GM12892 (cell line): Measurements from ENCODE around the gene CLDN5.
"Not testable (repeated sequence)": the region's sequence is repeated elsewhere in the genome, so short reads cannot be mapped to it uniquely, and the experiment has no call there.

Experiments
- DNase-seq: peaks from one replicate; pipeline ENCODE4 v3.0.0; 2011; ENCODE audit not compliant: insufficient read length
- FAIRE-seq: peaks from 2 replicates; lab custom pipeline; 2011; peaks lifted over from hg19 to GRCh38; lab: Jason Lieb, UNC
- POLR2A ChIP-seq: IDR thresholded peaks from 2 replicates; pipeline ENCODE4 v1.6.1; 2011; ENCODE audit warnings: low read depth, low read length, control low read depth
- POLR2AphosphoS5 ChIP-seq: IDR thresholded peaks from 2 replicates; pipeline ENCODE4 v1.6.1; 2011; ENCODE audit warnings: low read depth, low read length, control low read depth
- TAF1 ChIP-seq: IDR thresholded peaks from 2 replicates; pipeline ENCODE4 v1.6.1; 2011; ENCODE audit warnings: low read depth, mild to moderate bottlenecking, control low read depth, low read length, borderline replicate concordance

CLDN5 gene

DNA sequence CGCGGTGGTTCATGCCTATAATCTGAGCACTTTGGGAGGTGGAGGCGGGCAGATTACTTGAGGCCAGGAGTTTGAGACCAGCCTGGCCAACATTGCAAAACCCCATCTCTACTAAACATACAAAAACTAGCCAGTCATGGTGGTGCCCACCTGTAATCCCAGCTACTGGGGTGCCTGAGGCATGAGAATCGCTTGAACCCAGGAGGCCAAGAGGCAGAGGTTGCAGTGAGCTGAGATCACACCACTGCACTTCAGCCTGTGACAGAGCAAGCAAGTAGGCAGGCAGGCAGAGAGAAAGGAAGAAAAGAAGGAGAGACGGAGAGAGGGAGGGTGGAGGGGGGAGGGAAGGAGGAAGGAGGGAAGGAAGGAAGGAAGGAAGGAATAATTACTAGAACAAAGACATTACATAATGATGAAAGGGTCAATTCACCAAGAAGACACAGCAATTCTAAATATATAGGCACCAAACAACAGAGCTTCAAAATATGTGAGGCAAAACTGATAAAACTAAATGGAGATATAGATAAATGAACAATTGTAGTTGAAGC lies 13.8 kb upstream of the CLDN5 start:
- TF ChIP-seq POLR2AphosphoS5 = no peak
- TF ChIP-seq TAF1 = no peak
- TF ChIP-seq POLR2A = no peak
- DNase-seq (no peak), FAIRE-seq (no peak)

DNA sequence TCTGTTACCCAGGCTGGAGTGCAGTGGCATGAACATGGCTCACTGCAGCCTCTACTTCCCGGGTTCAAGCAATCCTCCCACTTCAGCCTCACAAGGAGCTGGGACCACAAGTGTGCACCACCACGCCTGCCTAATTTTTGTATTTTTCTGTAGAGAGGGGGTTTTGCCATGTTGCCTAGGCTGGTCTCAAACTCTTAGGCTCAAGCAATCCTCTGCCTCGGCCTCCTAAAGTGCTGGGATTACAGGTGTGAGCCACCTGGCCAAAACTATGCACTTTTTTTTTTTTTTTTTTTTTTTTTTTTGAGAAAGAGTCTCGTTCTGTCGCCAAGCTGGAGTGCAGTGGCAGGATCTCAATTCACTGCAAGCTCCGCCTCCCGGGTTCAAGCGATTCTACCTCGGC lies 12.4 kb upstream of the CLDN5 start:
- FAIRE-seq (no peak), DNase-seq (no peak)
- TF ChIP-seq TAF1 = no peak
- no peak for TF ChIP-seq POLR2A
- no peak for TF ChIP-seq POLR2AphosphoS5

DNA sequence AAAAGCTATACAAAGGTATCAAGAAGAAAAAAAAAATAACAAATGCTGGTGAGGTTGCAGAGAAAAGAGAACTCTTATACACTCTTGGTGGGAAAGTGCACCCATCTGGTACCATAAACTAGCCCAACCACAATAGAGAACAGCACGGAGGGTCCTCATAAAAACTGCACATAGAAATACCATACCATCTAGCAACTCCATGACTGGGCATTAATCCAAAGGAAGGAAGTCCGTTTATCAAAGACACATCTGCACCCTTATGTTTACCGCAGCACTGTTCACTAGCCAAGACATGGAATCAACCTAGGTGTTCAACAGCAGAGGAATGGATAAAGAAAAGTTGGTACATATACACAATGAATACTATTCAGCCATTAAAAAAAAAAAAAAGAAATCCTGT lies 10.8 kb upstream of the CLDN5 start:
- FAIRE-seq = no peak
- TF ChIP-seq POLR2A = no peak
- no peak for TF ChIP-seq TAF1
- no peak for TF ChIP-seq POLR2AphosphoS5
- no peak for DNase-seq

DNA sequence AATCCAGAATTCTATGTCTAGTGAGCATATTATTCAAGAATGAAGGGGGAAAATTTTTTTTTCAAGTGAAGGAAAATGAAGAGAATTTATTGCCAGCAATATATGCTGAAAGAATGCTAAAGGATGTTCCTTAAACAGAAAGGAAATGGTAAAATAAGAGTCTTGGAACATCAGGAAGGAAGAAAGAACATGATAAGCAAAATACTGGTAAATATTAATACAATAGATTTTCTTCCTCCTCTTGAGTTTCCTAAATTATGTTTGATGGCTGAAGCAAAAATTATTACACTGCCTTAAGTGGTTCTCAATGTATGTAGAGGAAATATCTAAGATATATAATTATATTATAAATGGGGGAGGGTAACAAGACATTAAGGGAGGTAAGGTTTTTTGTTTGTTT lies 9.6 kb upstream of the CLDN5 start:
- FAIRE-seq = no peak
- no peak for TF ChIP-seq TAF1
- TF ChIP-seq POLR2A = no peak
- TF ChIP-seq POLR2AphosphoS5 = no peak
- no peak for DNase-seq

DNA sequence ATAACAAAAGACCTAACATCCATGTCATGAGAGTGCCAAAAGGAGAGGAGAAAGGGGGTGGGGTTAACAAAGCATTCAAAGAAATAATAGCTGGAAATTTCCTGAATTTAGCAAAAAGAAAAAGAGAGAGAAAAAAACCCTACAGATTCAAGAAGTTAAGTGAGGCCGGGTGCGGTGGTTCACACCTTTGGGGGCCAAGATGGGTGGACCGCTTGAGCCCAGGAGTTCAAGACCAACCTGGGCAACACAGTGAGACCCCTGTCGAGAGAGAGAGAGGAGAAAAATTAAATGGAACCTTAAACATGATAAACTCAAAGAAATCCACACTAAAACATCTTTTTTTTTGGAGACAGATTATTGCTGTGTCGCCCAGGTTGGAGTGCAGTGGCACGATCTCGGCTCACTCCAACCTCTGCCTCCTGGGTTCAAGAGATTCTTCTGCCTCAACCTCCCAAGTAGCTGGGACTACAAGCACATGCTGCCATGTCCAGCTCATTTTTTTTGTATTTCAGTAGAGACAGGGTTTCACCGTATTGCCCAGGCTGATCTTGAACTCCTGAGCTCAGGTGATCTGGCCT lies 8.9 kb upstream of the CLDN5 start:
- no peak for DNase-seq
- no peak for TF ChIP-seq POLR2A
- TF ChIP-seq POLR2AphosphoS5 = no peak
- no peak for TF ChIP-seq TAF1
- FAIRE-seq = no peak

DNA sequence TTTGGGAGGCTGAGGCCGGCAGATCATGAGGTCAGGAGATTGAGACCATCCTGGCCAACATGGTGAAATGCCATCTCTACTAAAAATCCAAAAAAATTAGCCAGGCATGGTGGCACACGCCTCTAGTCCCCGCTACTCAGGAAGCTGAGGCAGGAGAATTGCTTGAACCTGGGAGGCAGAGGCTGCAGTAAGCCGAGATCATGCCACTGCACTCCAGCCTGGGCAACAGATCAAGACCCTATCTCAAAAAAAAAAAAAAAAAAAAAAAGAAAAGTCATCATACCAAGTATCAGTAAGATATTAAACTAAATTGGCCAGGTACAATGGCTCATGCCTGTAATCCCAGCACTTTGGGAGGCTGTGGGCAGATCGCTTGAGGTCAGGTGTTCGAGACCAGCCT lies 7.1 kb upstream of the CLDN5 start:
- FAIRE-seq, DNase-seq: not testable (repeated sequence)

DNA sequence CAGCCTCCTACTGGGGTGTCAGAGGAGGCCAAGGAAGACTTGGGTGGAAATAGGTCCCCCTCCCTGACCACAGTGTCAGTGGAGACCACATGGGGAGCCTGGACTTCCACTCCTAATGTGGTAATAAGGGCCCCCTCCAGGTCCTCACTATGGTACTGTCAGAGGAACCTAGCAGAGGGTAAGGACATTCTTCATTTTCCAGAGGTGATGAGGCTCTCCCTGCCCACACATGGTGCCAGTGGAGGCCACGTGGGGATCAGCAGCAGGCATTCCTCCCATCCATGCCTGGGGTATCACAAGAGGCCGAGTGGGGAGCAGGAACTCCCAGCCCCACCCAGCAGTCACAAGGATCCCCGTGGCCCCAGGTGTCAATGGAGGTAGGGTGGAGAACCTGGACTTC lies 6.5 kb upstream of the CLDN5 start:
- DNase-seq (no peak), FAIRE-seq (no peak)
- TF ChIP-seq TAF1 (no peak), POLR2A (no peak), POLR2AphosphoS5 (no peak)

DNA sequence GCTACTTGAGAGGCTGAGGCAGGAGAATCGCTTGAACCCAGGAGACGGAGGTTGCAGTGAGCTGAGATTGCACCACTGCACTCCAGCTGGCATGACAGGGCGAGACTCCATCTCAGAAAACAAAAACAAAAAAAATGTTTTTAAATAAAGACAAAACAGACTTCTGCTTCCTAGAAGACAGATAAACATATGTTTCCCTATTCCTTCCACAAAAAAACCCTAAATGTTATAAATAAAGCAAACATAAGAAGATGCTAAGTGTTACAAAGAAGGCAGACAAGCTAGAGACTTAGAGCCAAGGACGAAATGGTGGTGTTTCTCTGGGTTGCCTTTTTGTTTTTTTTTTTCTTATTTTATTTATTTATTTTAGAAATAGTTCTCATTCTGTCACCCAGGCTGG lies 5.6 kb upstream of the CLDN5 start:
- DNase-seq (no peak), FAIRE-seq (no peak)
- TF ChIP-seq TAF1 (no peak), POLR2A (no peak), POLR2AphosphoS5 (no peak)

DNA sequence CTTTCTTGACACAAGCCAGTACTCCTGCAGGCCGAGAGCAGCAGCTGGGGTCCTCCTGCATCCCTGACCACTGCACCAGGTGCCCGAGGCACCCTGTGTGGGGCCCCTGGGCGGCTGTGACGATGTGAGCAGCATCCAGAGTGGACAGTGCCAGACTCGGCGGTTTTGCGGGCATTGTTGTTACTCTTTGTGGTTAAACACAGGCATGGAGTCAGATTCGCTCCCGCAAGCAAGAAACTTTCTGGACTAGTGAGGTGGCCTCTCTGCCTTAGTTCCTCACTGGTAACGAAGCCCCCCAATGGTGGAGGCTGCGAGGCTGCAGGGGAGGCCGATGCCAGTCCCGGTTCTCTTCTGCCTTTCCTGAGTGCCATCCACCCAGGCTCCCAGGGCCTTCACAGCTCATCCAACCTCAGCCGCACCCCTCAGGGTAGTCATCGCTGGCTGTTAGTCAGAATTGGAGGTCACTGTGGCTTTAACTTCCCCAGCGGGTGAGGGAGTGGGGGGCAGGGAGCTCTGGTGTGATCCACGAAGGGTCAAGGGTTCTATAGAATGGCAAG lies 3.7 kb upstream of the CLDN5 start:
- TF ChIP-seq TAF1 (no peak), POLR2A (no peak), POLR2AphosphoS5 (no peak)
- no peak for DNase-seq
- FAIRE-seq = no peak

DNA sequence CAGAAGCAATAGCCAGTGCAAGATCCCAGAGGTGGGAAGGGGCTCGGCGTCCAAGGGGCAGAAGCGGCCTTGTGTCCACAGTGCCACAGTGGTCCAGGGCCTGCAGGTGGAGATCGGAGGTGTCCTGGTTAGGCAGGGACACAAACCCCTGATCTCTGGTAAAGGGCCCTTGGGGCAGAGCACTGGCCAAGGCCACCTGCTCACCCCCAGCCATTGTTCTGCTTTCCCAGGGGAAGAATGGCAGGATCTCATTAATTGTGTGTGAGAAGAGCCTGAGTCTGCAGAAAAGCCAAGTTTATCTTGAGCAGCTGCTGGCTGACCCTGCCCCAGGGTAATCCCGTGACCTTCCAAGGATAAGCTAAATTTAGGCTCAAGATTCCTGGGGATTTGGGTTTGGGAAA lies 3.1 kb upstream of the CLDN5 start:
- TF ChIP-seq POLR2AphosphoS5 (no peak), POLR2A (no peak), TAF1 (no peak)
- FAIRE-seq (no peak), DNase-seq (no peak)

DNA sequence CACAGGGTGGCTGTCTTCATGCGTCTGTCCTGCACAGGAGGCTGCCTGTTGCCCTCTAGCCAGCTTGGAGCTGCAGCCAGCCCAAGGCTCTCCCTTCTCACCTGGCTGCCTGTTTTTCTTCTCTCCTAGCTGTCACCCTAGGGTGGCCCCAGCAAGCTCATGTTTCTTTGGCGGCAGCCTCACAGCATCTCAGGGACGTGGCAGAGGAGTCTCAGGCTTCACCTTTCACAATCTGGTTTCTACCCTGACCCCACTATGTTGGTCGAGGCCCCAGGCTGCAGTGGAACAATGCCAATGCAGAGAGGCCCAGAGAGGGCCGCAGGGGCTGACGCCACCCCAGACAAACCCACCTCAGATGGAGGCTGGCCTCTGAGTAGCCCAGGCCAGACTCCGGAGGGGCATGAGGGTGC lies 2.5 kb upstream of the CLDN5 start:
- no peak for FAIRE-seq
- no peak for DNase-seq
- TF ChIP-seq POLR2AphosphoS5 = no peak
- TF ChIP-seq POLR2A = no peak
- no peak for TF ChIP-seq TAF1

DNA sequence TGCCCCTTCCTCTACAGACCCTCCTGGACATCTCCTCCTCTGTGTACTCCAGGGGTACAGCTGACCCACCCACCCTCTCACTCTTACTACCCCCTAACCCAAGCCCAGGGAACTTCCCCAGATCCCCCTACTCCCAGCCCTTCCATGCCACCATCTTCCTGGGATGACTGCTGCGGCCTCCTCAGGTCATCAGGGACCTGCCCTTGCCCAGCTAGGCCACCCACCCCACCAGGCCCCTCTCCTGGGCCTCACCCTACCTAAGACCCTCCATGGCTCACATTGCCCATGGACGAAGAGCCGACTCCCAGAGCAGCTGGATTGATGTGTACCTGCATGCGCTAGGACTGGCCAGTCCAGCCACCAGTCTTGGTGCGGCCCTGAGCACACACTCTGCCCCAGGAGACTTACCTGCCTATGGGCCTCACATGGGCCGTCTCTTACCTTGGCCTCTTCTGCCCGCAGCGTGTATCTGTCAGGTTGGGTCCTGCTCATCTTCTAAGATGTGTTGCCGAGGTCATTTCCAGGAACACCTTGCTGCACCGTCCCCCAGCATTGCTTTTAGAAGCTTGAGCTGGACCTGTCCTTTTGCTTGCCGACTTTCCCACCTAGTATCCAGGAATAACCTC lies 2.0 kb upstream of the CLDN5 start:
- TF ChIP-seq POLR2AphosphoS5 (no peak), POLR2A (no peak), TAF1 (no peak)
- DNase-seq = no peak
- no peak for FAIRE-seq
